HG03571 (cell line): Measurements from ENCODE around the gene PKMYT1.

ENCODE experiments used
- ATAC-seq: cut with Tn5 transposase; IDR thresholded peaks from one replicate; pipeline ENCODE4 v1.9.1; 2021; ENCODE audit not compliant: unreplicated experiment

The PKMYT1 gene

GRCh38 chr16:3000540-3000939 is 20.3 kb upstream of the PKMYT1 start:
- no peak for ATAC-seq

DNA sequence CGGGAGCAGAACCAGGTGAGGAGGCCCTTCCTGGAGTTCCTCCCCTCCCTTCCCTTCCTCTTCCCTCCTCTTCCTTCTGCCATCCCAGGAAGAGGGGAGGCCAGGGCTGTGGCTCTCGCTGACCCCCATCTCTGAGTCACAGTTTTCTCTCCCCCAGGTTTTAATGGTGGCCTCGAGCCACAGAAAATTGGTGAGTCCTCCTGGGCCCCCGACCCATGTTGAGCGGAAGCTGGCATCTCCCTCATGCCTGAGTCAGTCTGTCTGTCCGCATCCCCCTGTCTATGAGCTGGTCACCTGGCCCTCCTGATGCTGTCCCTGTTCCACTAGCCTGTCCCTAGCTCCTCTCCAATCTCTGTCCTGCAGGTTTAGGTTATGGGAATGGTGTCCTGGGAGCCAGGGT is 19.7 kb upstream of the PKMYT1 start:
- no peak for ATAC-seq

DNA sequence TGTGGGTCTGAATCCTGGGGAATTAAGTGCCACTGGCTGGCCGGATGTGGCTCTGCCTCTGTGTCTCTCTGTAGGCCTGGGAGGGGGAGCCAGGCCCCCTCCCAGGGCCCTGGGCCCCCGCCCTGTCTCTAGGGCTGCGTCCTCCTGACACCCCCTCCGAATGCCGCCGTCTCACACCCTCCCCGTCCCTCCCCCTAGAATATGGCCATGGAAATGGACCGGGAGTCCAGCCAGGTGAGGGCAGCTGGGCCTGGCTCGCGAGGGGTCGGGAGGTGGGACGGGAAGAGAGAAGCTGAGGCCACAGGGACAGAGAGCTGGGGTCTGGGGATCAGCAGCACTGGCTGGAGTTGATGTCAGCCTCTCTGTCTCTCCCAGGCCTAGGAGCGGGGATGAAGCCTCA is 16.1 kb upstream of the PKMYT1 start:
- no peak for ATAC-seq

DNA sequence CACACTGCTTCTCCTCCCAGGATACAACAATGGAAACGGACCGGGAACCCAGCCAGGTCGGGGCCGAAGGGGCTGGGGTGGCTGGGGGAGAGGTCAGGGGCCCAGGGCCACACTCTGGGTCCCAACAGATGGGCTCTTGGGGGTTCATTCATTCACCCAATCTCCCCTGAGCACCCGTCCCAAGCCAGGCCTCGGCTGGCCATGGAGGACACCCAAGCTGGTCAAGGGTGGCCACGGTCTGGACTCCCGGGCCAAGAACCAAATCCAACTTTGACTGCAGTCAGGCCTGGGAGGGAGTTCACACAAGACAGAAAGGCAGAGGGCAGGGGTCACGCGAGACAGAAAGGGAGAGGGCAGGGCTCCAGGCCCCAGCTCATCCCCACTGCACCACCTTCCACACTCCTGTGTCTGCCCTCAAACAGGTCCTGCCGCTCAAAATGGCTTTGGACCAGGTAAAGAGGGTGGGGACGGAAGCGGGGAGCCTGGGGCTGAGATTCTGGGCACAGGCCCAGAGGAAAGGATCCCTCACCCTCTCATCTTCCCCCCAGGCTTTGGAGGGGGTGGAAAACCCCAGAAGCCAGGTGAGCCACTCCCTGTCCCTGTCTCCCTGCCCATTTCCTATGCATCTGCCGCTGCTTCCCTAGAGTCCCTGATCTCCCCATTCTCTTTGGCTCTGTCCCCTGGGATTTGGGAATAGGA is 12.3 kb upstream of the PKMYT1 start:
- no peak for ATAC-seq

- ATAC-seq, result no peak
These were observed 11.5 kb upstream of the PKMYT1 start for GRCh38 chr16:2991566-2992261.

GRCh38 chr16:2990891-2991290 is 10.6 kb upstream of the PKMYT1 start:
- no peak for ATAC-seq

DNA sequence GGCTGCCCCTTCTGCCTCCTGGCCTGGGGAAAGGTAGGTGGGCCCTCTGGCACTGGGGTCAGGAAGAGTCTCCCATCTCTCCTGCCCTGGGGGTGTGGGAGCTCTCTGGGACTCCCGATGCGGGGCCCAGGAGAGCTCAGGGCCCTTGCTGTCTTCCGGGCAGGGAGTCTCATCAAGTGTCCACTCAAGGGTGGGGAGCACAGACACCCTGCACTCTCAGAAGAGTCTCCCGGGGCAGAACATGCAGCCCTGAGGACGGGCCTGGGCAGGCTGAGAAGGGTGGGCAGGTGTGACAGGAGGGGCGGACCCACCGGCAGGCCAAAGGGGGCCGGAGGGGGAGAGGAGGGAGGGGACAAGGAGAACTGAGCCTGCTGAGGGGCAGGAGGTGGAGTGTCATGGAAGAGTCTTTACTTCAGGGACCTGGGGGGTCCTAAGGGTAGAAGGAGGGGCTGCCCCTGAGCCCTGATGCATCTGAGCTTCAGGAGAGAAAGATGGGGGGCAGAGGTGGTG is 8.4 kb upstream of the PKMYT1 start:
- ATAC-seq, result no peak

DNA sequence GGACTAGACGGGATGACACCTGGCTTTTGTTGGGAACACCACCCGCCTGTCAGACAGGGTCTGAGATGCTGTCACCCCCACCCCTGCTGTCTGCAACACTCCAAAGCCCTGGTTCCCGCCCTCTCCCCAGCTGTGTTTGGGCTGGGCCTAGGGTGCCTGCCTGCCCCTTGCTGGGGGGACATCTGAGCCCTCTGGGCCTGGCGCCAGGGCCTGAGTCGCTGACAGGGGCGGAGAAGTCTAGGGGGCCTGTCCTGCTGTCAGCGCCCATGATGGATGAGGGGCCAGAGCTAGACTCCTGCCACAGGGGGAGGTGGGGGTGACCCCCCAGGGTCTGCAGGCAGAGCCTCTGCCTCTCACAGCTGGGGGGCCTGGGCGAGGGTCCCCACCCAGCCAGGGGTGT is 7.6 kb upstream of the PKMYT1 start:
- ATAC-seq, result no peak

DNA sequence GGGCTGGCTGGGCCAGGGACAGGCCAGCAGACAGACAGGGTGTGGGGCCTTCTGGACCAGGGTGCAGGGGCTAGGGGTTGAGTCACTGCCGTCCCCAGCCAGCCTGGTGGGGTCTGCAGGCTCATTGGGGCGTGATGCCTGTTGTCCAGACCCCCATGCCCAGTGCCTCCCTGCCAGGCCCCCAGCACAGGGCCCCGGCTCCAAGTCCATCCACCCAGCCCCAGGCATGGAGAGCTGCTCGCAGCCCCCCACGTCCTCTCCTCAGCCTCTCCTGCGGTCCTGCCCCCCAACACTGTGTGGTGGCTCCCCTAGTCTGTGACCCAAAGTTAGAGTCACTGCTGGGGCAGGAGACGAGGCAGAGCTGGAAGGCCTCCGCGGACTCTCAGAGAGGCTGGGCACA is 7.0 kb upstream of the PKMYT1 start:
- ATAC-seq, result no peak

DNA sequence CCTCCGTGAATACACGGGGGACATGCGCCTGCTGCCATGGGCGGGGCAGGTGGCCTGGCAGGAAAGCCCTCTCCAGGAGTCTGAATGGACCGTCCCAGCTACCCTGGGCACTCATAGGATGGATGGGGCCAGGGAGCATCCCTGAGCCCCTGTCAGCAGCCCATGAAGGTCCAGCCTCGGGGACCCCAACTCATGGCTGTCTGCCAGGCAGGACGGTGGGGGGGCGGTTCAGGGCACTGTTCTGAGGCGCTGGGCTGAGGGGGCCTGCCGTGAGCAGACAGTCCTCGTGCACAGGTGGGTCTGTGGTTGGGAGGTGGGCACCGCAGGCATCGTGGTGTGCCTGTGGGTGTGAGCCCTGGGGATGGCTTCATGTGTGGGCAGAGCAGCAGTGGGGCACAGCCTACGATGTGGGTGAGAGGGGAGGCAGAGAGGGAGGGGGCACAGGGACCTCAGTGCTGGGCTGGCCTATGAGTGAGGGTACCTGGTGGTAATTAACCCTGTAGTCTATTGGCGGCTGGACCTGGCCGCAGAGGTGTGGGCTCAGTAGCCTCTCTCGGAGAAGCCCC is 6.5 kb upstream of the PKMYT1 start:
- ATAC-seq, result no peak

DNA sequence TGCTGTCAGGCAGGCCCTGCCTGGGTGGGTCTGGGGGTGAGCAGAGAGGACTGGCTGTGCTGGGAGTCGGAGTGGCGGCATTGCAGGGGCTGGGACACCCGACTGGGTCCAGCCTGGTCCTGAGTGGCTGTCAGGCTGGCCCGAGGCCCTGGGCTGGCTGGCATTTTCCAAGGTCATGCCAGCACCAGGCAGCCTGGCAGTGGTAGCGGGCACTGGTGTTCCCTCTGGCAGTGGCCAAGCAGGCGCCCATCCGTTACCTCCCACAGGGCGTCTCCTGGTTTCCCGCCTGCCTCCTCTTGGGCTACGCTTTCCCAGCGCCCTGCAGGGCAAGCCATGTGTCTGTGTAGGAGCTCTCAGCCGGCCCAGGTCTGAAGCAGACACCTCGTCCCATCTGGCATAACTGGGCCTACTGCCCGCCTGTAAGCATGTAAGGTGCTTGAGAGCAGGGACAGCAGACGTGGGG is 5.7 kb upstream of the PKMYT1 start:
- no peak for ATAC-seq

- no peak for ATAC-seq
These were observed 5.2 kb upstream of the PKMYT1 start for GRCh38 chr16:2985462-2985861.

DNA sequence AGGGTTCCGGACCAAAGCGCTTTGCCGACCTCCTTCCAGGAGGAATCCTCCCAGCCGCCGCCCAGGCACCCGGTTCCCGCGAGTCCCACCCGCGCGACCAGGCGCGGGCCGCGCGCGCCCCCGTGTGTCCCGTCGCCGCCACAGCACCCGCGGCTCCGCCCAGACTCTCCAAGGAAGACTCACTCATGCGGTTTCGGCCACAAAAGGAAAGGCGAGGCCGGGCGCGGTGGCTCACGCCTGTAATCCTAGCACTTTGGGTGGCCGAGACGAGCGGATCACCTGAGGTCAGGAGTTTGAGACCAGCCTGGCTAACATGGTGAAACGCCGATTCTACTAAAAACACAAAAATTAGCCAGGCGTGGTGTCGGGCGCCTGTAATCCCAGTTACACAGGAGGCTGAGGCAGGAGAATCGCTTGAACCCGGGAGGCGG is 3.5 kb upstream of the PKMYT1 start:
- ATAC-seq, result no peak

DNA sequence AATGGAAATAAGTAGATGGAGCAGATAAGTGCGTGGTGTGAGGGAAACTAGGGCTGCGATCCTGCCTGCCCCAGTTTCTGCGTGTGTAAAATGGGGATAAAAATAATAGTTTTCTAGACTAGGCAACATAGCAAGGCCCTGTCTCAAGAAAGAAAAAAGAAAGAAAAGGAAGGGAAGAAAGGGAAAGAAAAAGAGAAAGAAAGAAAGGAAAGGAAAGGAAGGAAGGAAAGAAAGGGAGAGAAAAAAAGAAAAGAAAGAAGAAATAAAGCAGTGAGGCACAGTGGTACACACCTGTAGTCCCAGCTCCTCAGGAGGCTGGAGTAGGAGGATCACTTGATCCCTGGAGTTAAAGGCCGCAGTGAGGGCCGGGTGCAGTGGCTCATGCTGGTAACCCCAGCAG is 2.2 kb upstream of the PKMYT1 start:
- no peak for ATAC-seq

DNA sequence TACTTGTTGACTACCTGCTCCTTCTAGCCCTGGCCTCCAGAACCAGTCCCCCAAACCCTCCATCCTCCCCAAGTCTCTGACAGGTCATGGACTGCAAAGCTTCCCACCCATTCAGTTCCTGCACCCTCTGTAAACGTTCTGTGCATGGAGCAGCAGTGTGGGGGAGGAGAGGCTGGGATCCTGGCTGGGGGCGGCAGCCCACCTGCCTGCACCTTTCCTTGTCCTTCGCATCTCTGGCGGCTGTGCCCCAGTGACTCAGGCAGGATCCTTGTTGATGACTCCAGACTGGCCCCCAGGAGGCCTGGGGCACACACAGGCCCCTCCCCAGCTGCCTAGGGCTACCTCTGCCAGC is 1.6 kb upstream of the PKMYT1 start:
- ATAC-seq, result no peak

GRCh38 chr16:2981177-2981898 is 1.1 kb upstream of the PKMYT1 start:
- ATAC-seq, result no peak

GRCh38 chr16:2979669-2980226 is 498 bp downstream of the PKMYT1 start:
- ATAC-seq, result no peak

GRCh38 chr16:2977440-2977839 is 2.8 kb downstream of the PKMYT1 start:
- no peak for ATAC-seq

GRCh38 chr16:2976673-2977072 is 3.6 kb downstream of the PKMYT1 start:
- ATAC-seq, result no peak

- ATAC-seq, result no peak
These were observed 4.0 kb downstream of the PKMYT1 start for GRCh38 chr16:2976201-2976600.

GRCh38 chr16:2975161-2975795 is 5.0 kb downstream of the PKMYT1 start:
- no peak for ATAC-seq
